Mesodermal cell (in vitro differentiated cells): ENCODE results near the gene FILIP1.
"Not testable (repeated sequence)": the region's sequence is repeated elsewhere in the genome, so short reads cannot be mapped to it uniquely, and the experiment has no call there.

Experiments used
- H3K27ac ChIP-seq: 2 replicates; pipeline ENCODE4 v1.7.0; 2013; ENCODE audit warnings: mild to moderate bottlenecking, low read depth, low read length, moderate library complexity; ENCODE audit not compliant: severe bottlenecking
- H3K36me3 ChIP-seq: 2 replicates; pipeline ENCODE4 v1.7.1; 2013; ENCODE audit warnings: mild to moderate bottlenecking, low read length, moderate library complexity; ENCODE audit not compliant: control insufficient read depth, insufficient read depth
- H3K4me1 ChIP-seq: one replicate; pipeline ENCODE4 v1.7.1; 2013; ENCODE audit warnings: mild to moderate bottlenecking, low read length; ENCODE audit not compliant: insufficient read depth, control insufficient read depth, poor library complexity, severe bottlenecking
- H3K4me3 ChIP-seq: 2 replicates; pipeline ENCODE4 v1.7.0; 2013; ENCODE audit warnings: low read length, control low read depth, mild to moderate bottlenecking; ENCODE audit not compliant: insufficient read depth, poor library complexity, severe bottlenecking; ENCODE audit errors: extremely low read depth
- H3K9me3 ChIP-seq: 2 replicates; pipeline ENCODE4 v1.7.1; 2013; ENCODE audit warnings: mild to moderate bottlenecking, low read length, moderate library complexity; ENCODE audit not compliant: control insufficient read depth
- WGBS, 2 experiments: methylation state at CpG; one replicate each; pipeline ENCODE4 v1.1.5; 2013; ENCODE audit warnings: missing lambda C conversion rate in 2 of 2; ENCODE audit not compliant: insufficient coverage in 2 of 2; 5-methylcytosine and 5-hydroxymethylcytosine counted together

Gene FILIP1

GRCh38 chr6:75450903-75451302 is 42.7 kb downstream of the FILIP1 start:
- Histone ChIP-seq H3K4me1 (no peaks in the 10 kb centered on the region), H3K27ac (no peak overlapping the region), H3K9me3 (no peaks in the 10 kb centered on the region), H3K4me3 (no peak overlapping the region), H3K36me3 (no peaks in the 10 kb centered on the region)
- no CpG with 5 or more reads among the region's 3 CpGs for WGBS, 2 experiments

DNA sequence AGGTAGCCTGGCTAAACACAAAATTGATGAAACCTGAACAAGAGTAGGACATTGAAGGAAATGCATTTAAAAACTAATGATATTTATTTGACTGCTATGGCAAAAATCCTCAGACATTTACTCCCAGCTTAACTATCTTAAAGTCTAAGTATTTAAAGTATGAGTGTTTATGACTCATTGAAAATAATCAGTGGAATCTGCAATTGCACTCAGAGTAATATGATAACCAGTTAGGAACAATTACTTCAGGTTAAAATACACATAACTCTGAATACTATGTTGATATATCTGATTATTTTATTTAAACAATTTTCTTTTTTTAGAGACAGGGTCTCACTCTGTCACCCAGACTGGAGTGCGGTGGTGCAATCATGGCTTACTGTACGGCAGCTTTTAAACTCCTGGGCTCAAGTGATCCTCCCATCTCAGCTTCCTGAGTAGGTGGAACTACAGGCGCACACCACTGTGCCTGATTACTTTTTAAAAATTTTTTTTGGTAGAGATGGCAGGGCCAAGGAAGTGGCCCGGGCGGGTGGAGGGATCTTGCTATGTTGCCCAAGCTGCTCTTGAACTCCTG is 43.9 kb downstream of the FILIP1 start:
- 89 to 100% methylated on average over 2 to 4 of the region's 5 CpGs for WGBS, 2 experiments
- Histone ChIP-seq H3K4me3 (no peak overlapping the region), H3K36me3 (no peaks in the 10 kb centered on the region), H3K9me3 (no peaks in the 10 kb centered on the region), H3K4me1 (no peaks in the 10 kb centered on the region), H3K27ac (no peak overlapping the region)

DNA sequence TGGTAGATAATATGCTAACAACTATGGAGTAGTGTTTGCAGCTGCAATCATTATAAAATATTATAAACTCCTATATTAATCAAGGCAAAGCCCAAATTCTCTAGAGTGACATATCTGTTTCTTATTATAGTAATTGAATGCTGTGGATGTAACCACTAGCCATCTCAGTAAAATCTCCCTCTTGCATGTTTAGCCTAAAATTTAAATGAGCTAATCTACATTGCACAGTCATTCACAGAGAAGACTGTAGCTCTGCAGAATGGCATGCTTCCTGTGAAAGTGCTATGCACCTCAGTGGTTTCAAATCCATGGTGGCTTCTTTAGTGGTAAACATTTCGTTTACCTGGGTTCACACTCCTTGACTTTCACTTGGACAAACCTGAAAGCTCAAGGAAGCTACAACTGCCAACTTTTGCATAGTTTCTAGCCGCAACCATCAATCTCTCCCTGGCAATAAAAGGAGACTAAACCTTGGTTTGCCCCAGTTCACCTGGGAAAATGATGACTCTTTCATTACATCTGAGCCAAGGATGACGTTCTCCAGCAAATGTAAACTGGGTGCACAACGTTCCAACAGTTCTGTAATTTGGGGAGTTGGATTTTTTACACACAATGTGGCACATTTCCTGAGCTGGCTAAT is 47.2 kb downstream of the FILIP1 start:
- H3K9me3 ChIP-seq = no peaks in the 10 kb centered on the region
- H3K4me1 ChIP-seq = no peaks in the 10 kb centered on the region
- H3K36me3 ChIP-seq = no peaks in the 10 kb centered on the region
- WGBS, 2 experiments = 87 to 89% methylated on average over 4 of the region's 4 CpGs
- no peak overlapping the region for H3K4me3 ChIP-seq
- no peak overlapping the region for H3K27ac ChIP-seq

- H3K36me3 ChIP-seq = no peaks in the 10 kb centered on the region
- no peaks in the 10 kb centered on the region for H3K9me3 ChIP-seq
- no peak overlapping the region for H3K4me3 ChIP-seq
- H3K27ac ChIP-seq = no peak overlapping the region
- H3K4me1 ChIP-seq = no peaks in the 10 kb centered on the region
These were observed 47.9 kb downstream of the FILIP1 start for GRCh38 chr6:75445738-75446137.

DNA sequence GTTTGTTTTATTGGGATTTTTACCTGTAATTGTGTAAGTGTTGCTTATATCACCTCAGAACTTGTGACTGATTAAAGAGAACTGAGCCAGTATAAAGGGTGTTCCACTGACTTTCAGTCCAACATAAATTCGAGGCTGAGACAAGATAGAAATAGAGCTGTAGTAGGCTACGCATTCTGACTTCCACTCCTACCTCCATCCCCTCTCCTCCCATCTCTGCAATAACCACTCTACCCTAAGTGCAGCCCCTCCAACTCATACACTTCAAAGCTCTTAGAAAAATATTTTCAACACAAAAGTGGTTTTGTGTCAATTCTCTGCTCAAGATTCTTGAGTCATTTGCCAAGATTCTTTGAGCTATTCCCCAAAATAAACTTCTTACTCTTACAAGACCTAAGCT is 48.7 kb downstream of the FILIP1 start:
- Histone ChIP-seq H3K9me3 (no peaks in the 10 kb centered on the region), H3K36me3 (no peaks in the 10 kb centered on the region), H3K4me3 (no peak overlapping the region), H3K4me1 (no peaks in the 10 kb centered on the region), H3K27ac (no peak overlapping the region)
- 50 to 90% methylated on average over 1 to 2 of the region's 2 CpGs for WGBS, 2 experiments

DNA sequence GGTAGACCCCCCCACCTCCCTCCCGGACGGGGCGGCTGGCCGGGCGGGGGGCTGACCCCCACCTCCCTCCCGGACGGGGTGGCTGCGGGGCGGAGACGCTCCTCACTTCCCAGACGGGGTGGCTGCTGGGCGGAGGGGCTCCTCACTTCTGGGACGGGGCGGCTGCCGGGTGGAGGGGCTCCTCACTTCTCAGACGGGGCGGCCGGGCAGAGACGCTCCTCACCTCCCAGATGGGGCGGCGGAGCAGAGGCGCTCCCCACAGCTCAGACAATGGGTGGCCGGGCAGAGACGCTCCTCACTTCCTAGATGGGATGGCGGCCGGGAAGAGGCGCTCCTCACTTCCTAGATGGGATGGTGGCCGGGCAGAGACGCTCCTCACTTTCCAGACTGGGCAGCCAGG is 51.7 kb downstream of the FILIP1 start:
- 98 to 100% methylated on average over 5 to 7 of the region's 29 CpGs for WGBS, 2 experiments
- H3K4me3 ChIP-seq, H3K9me3 ChIP-seq, H3K36me3 ChIP-seq, H3K4me1 ChIP-seq, H3K27ac ChIP-seq: not testable (repeated sequence)

DNA sequence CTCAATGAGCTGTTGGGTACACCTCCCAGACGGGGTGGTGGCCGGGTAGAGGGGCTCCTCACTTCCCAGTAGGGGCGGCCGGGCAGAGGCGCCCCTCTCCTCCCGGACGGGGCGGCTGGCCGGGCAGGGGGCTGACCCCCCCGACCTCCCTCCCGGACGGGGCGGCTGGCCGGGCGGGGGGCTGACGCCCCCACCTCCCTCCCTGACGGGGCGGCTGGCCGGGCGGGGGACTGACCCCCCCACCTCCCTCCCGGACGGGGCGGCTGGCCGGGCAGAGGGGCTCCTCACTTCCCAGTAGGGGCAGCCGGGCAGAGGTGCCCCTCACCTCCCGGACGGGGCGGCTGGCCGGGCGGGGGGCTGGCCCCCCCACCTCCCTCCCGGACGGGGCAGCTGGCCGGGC is 52.1 kb downstream of the FILIP1 start:
- not testable (repeated sequence) for H3K27ac ChIP-seq, H3K4me3 ChIP-seq, H3K36me3 ChIP-seq, H3K9me3 ChIP-seq
- peaks cover 13% of the 10 kb centered on the region for H3K4me1 ChIP-seq
- WGBS, 2 experiments = 100% methylated on average over 2 of the region's 33 CpGs; no CpG with 5 or more reads in 1 of the 2 experiments

DNA sequence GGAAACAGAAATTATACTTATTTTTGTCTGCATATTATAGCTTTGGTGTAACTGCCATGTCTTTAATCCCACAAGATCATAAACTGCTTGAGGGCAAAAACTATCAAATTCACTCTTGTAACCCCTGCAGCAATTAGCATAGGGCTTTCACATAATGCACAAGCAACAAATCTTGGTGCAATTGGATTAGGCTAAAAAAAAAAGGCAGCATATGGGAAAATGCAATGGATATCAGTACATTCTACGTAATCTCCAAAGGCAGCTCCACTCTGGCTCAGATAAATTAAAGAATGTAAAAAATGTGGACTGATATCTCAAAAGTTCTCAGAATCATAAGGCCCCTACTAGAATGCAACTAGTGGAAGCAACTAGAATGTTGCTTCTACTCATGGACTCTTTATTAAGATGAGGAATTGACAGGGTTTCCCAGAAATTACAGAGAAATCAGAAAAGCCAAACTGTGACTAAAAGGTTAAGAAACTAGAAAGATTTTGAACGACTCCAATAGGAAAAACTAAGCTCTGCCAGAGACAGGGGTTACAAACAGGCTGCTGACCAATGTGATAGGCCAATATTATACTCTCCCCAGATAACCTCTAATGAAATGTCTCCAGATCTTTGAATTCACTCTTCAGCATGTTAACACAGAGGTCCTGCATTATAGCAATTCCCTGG is 55.0 kb downstream of the FILIP1 start:
- 80 to 100% methylated on average over 1 of the region's 2 CpGs for WGBS, 2 experiments
- Histone ChIP-seq H3K4me3 (no peak overlapping the region), H3K27ac (no peak overlapping the region), H3K9me3 (no peaks in the 10 kb centered on the region), H3K4me1 (peaks cover 13% of the 10 kb centered on the region), H3K36me3 (no peaks in the 10 kb centered on the region)

DNA sequence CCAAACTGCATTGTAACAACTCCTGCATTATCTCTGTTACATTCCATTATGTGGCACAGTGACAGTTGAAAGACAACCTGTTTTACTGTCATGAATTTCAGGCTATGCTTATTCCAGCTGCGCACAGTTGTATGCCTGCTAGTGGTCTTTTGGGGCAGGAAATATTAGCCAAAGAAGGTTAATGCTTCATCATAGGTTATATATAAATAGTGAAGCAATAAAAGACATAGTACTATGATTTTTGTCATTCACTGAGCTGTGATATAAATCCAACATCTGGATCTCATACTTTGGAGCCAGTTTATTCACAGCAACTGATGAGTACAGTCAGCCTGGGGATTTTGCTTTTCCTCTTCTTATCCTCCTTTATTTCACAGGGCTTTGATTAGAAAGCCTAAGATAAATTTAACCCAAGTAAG is 55.6 kb downstream of the FILIP1 start:
- Histone ChIP-seq H3K4me1 (peaks cover 13% of the 10 kb centered on the region), H3K36me3 (no peaks in the 10 kb centered on the region), H3K27ac (no peak overlapping the region), H3K4me3 (no peak overlapping the region), H3K9me3 (no peaks in the 10 kb centered on the region)
- WGBS, 2 experiments = no CpG with 5 or more reads among the region's 1 CpG

DNA sequence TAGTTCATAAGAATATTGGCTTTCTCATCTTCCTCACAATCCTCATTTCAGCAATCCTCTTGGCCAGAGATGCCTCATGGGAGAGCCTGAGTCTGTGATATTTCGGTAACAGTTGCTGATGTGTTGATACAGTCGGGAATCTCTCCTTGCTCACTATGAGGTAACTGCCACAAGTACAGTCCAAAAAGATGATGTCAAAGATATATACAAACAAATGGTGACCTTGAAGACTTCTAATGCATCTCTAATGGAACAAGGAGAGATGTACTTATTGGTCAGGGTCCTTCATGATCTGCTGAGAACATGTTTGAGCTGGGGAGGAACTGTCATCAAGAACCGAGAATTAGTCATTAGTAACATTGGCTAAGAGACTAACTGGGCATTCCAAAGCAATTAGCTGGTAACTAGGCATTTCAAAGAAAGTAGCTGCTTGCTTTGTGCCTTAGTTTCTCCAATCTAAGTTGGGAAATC is 56.1 kb downstream of the FILIP1 start:
- peaks cover 13% of the 10 kb centered on the region for H3K4me1 ChIP-seq
- no peaks in the 10 kb centered on the region for H3K36me3 ChIP-seq
- no peak overlapping the region for H3K4me3 ChIP-seq
- no peak overlapping the region for H3K27ac ChIP-seq
- H3K9me3 ChIP-seq = no peaks in the 10 kb centered on the region
- WGBS, 2 experiments = 91 to 100% methylated on average over 1 of the region's 3 CpGs

DNA sequence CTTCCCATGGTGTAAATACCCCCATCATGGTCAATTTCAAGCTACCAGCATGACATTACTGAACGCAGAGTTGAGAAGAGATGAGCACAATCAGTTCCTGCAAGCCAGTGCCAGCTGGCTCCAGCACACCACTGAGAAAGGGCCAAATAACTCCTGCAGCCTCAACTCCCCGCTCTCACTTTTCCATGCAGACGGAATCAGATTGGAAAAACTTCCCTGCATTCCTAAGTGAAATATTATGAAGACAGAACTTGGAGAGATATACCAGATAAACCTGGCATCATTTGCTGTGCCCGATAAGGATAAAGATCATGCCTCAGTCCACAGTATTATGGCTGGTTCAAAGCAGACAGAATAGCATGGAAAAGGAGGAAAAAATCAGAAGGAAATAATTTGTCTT is 56.7 kb downstream of the FILIP1 start:
- WGBS, 2 experiments = 93 to 95% methylated on average over 2 to 4 of the region's 4 CpGs
- H3K4me1 ChIP-seq = peaks cover 13% of the 10 kb centered on the region
- H3K27ac ChIP-seq = no peak overlapping the region
- no peaks in the 10 kb centered on the region for H3K9me3 ChIP-seq
- H3K36me3 ChIP-seq = no peaks in the 10 kb centered on the region
- no peak overlapping the region for H3K4me3 ChIP-seq
